GM18526 (cell line): Measurements from ENCODE around the gene SENP6.
A peak's percentile ranks its signal among the peaks of the same experiment; 100 is the strongest.

Source experiments
- POLR2A ChIP-seq: IDR thresholded peaks from 3 replicates; pipeline ENCODE4 v1.6.1; 2011; ENCODE audit not compliant: insufficient read length; ENCODE audit errors: extremely low read depth

SENP6 gene

GRCh38 chr6:75711173-75711572 lies 109.5 kb downstream of the SENP6 start:
- no peak for TF ChIP-seq POLR2A

- no peak for TF ChIP-seq POLR2A
These were observed 117.5 kb downstream of the SENP6 start for GRCh38 chr6:75719133-75719532.

GRCh38 chr6:75723382-75723781 lies 121.7 kb downstream of the SENP6 start:
- TF ChIP-seq POLR2A = no peak

- TF ChIP-seq POLR2A = no peak
These were observed 125.5 kb downstream of the SENP6 start for GRCh38 chr6:75727206-75727605.

GRCh38 chr6:75735491-75736186 lies 134.0 kb downstream of the SENP6 start:
- no peak for TF ChIP-seq POLR2A

- TF ChIP-seq POLR2A = no peak
These were observed 142.3 kb downstream of the SENP6 start for GRCh38 chr6:75743971-75744370.

GRCh38 chr6:75745404-75745803 lies 143.7 kb downstream of the SENP6 start:
- no peak for TF ChIP-seq POLR2A

GRCh38 chr6:75746221-75746620 lies 144.5 kb downstream of the SENP6 start:
- no peak for TF ChIP-seq POLR2A

GRCh38 chr6:75747152-75747992 lies 145.7 kb downstream of the SENP6 start:
- no peak for TF ChIP-seq POLR2A

- no peak for TF ChIP-seq POLR2A
These were observed 146.5 kb downstream of the SENP6 start for GRCh38 chr6:75748003-75748742.

GRCh38 chr6:75748743-75749538 lies 147.3 kb downstream of the SENP6 start, which contains the start of gene MYO6:
MYO6 (plus strand) TSS chr6:75749239; CDS start chr6:75817548, 68,309 bp downstream.
- peak; percentile 82 for TF ChIP-seq POLR2A

- TF ChIP-seq POLR2A = no peak
These were observed 149.8 kb downstream of the SENP6 start for GRCh38 chr6:75751443-75751842.

- no peak for TF ChIP-seq POLR2A
These were observed 150.7 kb downstream of the SENP6 start for GRCh38 chr6:75752365-75752764.

GRCh38 chr6:75755704-75756103 lies 154.0 kb downstream of the SENP6 start:
- TF ChIP-seq POLR2A = no peak

GRCh38 chr6:75757295-75757694 lies 155.6 kb downstream of the SENP6 start:
- TF ChIP-seq POLR2A = no peak
